Vagina (tissue), 2 donors: Measurements from ENCODE around the gene S100A3. TPM values are rescaled to one million over a fixed set of nuclear protein-coding genes. Genes with fewer than 3 reads are reported as not detected.

Experiments used
- DNase-seq, 2 donors: peaks; one replicate each; pipeline ENCODE4 v3.0.0-alpha.2; 2017; ENCODE audit errors: extremely low spot score in 2 of 2
- H3K27ac ChIP-seq: fragments of 200-600 bp; sonication (generic); one replicate; pipeline ENCODE4 v1.5.1; 2019
- H3K27me3 ChIP-seq: fragments of 200-600 bp; sonication (generic); one replicate; pipeline ENCODE4 v1.5.1; 2019
- H3K36me3 ChIP-seq, 2 donors: fragments of 200-600 bp; sonication (generic); one replicate each; pipeline ENCODE4 v1.5.1; 2017 to 2019
- H3K4me1 ChIP-seq: fragments of 200-600 bp; sonication (generic); one replicate; pipeline ENCODE4 v1.5.1; 2019
- H3K4me3 ChIP-seq, 2 donors: fragments of 200-600 bp; sonication (generic); 1 replicate in 1 of 2; 2 replicates in 1 of 2; pipeline ENCODE4 v1.5.1; 2016 to 2019
- H3K9me3 ChIP-seq: fragments of 200-600 bp; sonication (generic); one replicate; pipeline ENCODE4 v1.5.1; 2019
- CTCF ChIP-seq, 3 experiments: fragments of 450-650 bp in 2 of 3; fragments of 200-600 bp in 1 of 3; sonication (generic) in 1 of 3; IDR thresholded peaks; one replicate each; pipeline ENCODE4 v1.5.1; 2017 to 2019; ENCODE audit warnings: antibody characterized with exemption in 3 of 3, mild to moderate bottlenecking in 2 of 3, moderate library complexity in 2 of 3
- POLR2A ChIP-seq, 2 donors: fragments of 450-650 bp; IDR thresholded peaks; one replicate each; pipeline ENCODE4 v1.6.1; 2017; ENCODE audit warnings: antibody characterized with exemption in 2 of 2, mild to moderate bottlenecking in 2 of 2, moderate library complexity in 2 of 2
- POLR2AphosphoS5 ChIP-seq, 2 donors: sonication (generic); formaldehyde crosslinking; IDR thresholded peaks; one replicate each; pipeline ENCODE4 v1.9.0; 2017; ENCODE audit warnings: antibody characterized with exemption in 2 of 2, mild to moderate bottlenecking in 2 of 2, low read depth in 1 of 2; ENCODE audit not compliant: insufficient read depth in 1 of 2
- intact Hi-C: fragments of 100-400 bp; cut with DNase I; formaldehyde crosslinking; loops from one replicate; pipeline ENCODE4 v1.15.1; 2023
- total RNA-seq: library from RNA; depleted of rRNA; stranded (reverse); fragments of >200 nt; gene quantifications from one replicate; pipeline ENCODE4 v1.2.3, GENCODE V29; 2016

Gene S100A3
- total RNA-seq, 1 donor from 2014 or later = 9.6 TPM

GRCh38 chr1:153539395-153540093 lies 9.5 kb downstream of the S100A3 start:
- H3K4me1 ChIP-seq = peaks cover 79% of the 10 kb centered on the region
- intact Hi-C loops = no loop called here
- TF ChIP-seq POLR2AphosphoS5 (IDR thresholded peaks at IDR 0.05; ENCODE audit: insufficient read depth in 1 of 2, low read depth in 1 of 2) (no peak), CTCF (IDR thresholded peaks at IDR 0.05) (no peak), POLR2A (IDR thresholded peaks at IDR 0.05) (no peak)
- H3K27me3 ChIP-seq = no peaks in the 10 kb centered on the region
- H3K36me3 ChIP-seq = peaks cover 0 to 10% of the 10 kb centered on the region in 2 donors
- DNase-seq = peak in 1 of 2 donors; percentile 79
- no peaks in the 10 kb centered on the region for H3K9me3 ChIP-seq
- peak overlapping the region; percentile 33 for H3K27ac ChIP-seq
- H3K4me3 ChIP-seq = no peak overlapping the region

- no peak for DNase-seq
- Histone ChIP-seq H3K27ac (peak overlapping the region; percentile 100), H3K4me3 (no peak overlapping the region), H3K9me3 (no peaks in the 10 kb centered on the region), H3K36me3 (peaks cover 0 to 7% of the 10 kb centered on the region in 2 donors), H3K27me3 (no peaks in the 10 kb centered on the region), H3K4me1 (peaks cover 79% of the 10 kb centered on the region)
- intact Hi-C loops = no loop called here
- peak; percentile 40 to 41 for TF ChIP-seq POLR2AphosphoS5 (IDR thresholded peaks at IDR 0.05; ENCODE audit: insufficient read depth in 1 of 2, low read depth in 1 of 2)
- no peak for TF ChIP-seq POLR2A (IDR thresholded peaks at IDR 0.05)
- no peak for TF ChIP-seq CTCF (IDR thresholded peaks at IDR 0.05)
Measured at GRCh38 chr1:153538315-153538821, 10.7 kb downstream of the S100A3 start.

- intact Hi-C loops = no loop called here
- Histone ChIP-seq H3K9me3 (no peaks in the 10 kb centered on the region), H3K4me3 (no peak overlapping the region), H3K27me3 (no peaks in the 10 kb centered on the region), H3K27ac (peak overlapping the region; percentile 100), H3K36me3 (peaks cover 0 to 4% of the 10 kb centered on the region in 2 donors), H3K4me1 (peaks cover 79% of the 10 kb centered on the region)
- TF ChIP-seq POLR2AphosphoS5 (IDR thresholded peaks at IDR 0.05; ENCODE audit: insufficient read depth in 1 of 2, low read depth in 1 of 2) (no peak), POLR2A (IDR thresholded peaks at IDR 0.05) (no peak), CTCF (IDR thresholded peaks at IDR 0.05) (no peak)
- no peak for DNase-seq
Measured at GRCh38 chr1:153537376-153537730, 11.7 kb downstream of the S100A3 start.

GRCh38 chr1:153536671-153537375 lies 12.2 kb downstream of the S100A3 start:
- no peaks in the 10 kb centered on the region for H3K27me3 ChIP-seq
- H3K36me3 ChIP-seq = peaks cover 0 to 4% of the 10 kb centered on the region in 2 donors
- intact Hi-C loops = no loop called here
- DNase-seq = peak; percentile 87 to 93
- peak overlapping the region; percentile 100 for H3K27ac ChIP-seq
- H3K9me3 ChIP-seq = no peaks in the 10 kb centered on the region
- peak overlapping the region; percentile 96 to 99 for H3K4me3 ChIP-seq
- TF ChIP-seq CTCF (IDR thresholded peaks at IDR 0.05) (no peak), POLR2AphosphoS5 (IDR thresholded peaks at IDR 0.05; ENCODE audit: insufficient read depth in 1 of 2, low read depth in 1 of 2) (no peak), POLR2A (IDR thresholded peaks at IDR 0.05) (no peak)
- peaks cover 79% of the 10 kb centered on the region for H3K4me1 ChIP-seq
